GM10248 (cell line): ENCODE measurements around the gene HK1.

Experiments
- CTCF ChIA-PET: fragments of 300-600 bp; sonication (Branson Sonifier 250); formaldehyde crosslinking; extraction: SDS; loops from one replicate; lab custom pipeline; 2021; ENCODE audit warnings: antibody characterized with exemption; lab: Yijun Ruan, JAX
- POLR2A ChIA-PET: fragments of 350-650 bp; sonication (Branson Sonifier 250); formaldehyde crosslinking; extraction: SDS; loops from one replicate; lab custom pipeline; 2020; ENCODE audit warnings: antibody characterized with exemption; lab: Yijun Ruan, JAX
- DNase-seq: peaks from one replicate; pipeline ENCODE4 v3.0.0; 2012; ENCODE audit errors: extremely low spot score
- CTCF ChIP-seq: IDR thresholded peaks from 2 replicates; pipeline ENCODE4 v1.5.1; 2012; ENCODE audit warnings: mild to moderate bottlenecking, low read depth; ENCODE audit errors: extremely low read depth, missing control alignments, control extremely low read depth

The HK1 gene

DNA sequence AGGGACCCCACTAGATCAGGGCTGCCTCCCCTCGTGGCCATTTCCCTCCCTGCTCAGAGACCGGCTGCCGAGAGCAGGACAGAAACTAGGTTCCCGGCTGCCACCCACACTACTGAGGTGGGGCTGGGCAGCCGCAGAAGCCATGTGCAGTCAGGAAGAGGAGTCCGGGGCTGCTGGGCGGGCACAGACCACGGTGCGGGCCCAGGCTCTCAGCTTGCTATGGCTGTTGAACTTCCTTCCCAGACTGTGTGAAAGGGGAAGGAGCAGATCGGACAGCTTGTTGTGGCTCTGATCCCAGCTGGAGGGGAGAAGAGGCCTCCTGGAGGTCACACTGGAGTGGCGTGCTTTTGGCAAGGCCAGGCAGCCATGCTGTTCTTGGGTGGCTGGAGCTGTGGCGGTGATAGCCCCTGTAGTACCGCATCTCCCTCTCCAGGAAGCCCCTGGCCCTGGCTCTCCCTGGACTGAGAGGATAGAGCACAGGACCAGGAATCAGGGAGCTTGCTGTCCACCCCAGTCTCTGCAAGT is 56.8 kb downstream of the HK1 start:
- DNase-seq, result no peak
- ChIA-PET CTCF (interaction anchor here (1.2 kb wide), 1 partner anchor 73 kb away, joined by 4 read pairs; no protein-coding TSS in a partner anchor), POLR2A (interaction anchor here (0.6 kb wide), 1 partner anchor 149 kb away, joined by 9 read pairs; no protein-coding TSS in a partner anchor)
- TF ChIP-seq CTCF, result no peak

- no peak for TF ChIP-seq CTCF
- no peak for DNase-seq
- ChIA-PET POLR2A (no interaction called here), CTCF (interaction anchor here (1.2 kb wide), 2 partner anchors 12 to 72 kb away, joined by 4 read pairs; no protein-coding TSS in a partner anchor)
Measured at GRCh38 chr10:69335613-69336012, 57.3 kb downstream of the HK1 start.

DNA sequence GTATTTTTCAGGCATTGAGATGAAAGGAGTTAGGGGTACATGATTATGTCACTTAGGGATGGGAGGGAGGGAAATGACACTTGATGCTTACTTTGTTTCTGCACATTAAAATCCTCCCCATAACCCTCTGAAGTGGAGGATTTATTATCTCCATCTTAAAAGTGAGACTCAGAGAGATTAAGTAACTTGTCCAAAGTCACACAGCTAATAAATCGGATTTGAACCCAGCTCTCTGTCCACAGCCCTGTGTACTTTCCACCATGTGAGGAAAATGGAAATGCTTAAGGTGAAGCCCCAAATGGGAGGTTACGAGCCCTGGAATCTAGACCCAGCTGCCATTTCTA is 58.6 kb downstream of the HK1 start:
- CTCF ChIA-PET, result interaction anchor here (0.8 to 1.7 kb wide), 5 partner anchors 10 to 72 kb away, joined by 3 to 5 read pairs (median 4); no protein-coding TSS in a partner anchor
- no peak for TF ChIP-seq CTCF
- POLR2A ChIA-PET, result interaction anchor here (0.5 kb wide), 1 partner anchor 66 kb away, joined by 4 read pairs; no protein-coding TSS in a partner anchor
- DNase-seq, result no peak

DNA sequence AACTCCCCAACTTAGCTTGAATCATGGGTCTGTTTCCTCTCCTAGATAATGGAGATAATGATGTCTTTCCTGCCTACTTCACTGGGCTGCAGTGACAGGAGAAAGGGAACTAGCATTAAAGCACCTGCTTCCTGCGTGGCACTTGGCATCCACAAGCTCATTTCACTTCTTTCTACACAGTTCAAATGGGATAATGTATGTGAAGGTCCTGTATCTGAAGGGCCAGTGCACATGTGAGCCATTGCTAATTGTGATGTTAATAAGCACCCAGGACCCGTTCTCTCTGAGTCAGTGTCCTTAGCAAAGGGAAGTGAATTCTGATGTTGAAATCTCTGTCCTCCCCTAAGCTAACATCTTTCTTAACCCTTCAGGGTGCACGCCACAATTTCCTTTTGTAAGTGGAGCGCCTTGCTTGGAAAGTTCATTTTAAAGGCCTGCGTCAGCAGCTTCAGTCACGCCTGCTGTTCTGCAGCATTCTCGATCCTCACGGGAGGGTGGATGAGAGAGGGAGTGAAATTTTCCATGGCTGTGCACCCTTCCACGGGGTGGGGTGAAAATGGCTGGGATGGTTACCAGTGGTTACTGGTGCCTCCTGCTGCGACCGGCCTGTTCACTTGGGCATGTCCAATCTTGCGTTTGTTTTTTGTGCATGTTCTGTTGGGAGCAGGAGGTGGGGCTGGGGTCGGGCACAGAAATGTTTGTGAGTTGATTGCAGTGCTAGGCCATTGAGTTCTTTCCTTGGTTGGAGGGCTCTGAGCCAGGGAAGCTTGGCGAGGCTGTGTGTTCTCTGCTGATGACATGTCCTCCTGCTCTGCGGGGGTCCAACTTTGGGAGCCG is 59.2 kb downstream of the HK1 start:
- ChIA-PET CTCF (interaction anchor here (0.8 to 1.7 kb wide), 4 partner anchors 10 to 71 kb away, joined by 3 to 5 read pairs (median 4); no protein-coding TSS in a partner anchor), POLR2A (interaction anchor here (0.5 kb wide), 1 partner anchor 65 kb away, joined by 4 read pairs; no protein-coding TSS in a partner anchor)
- DNase-seq, result no peak
- TF ChIP-seq CTCF, result no peak

GRCh38 chr10:69338133-69338456 is 59.8 kb downstream of the HK1 start:
- ChIA-PET CTCF (no interaction called here), POLR2A (no interaction called here)
- no peak for DNase-seq
- no peak for TF ChIP-seq CTCF

- CTCF ChIA-PET, result interaction anchor here (1.5 to 2.1 kb wide), 3 partner anchors 10 to 15 kb away, joined by 7 to 10 read pairs (median 7); no protein-coding TSS in a partner anchor
- POLR2A ChIA-PET, result no interaction called here
- no peak for DNase-seq
- no peak for TF ChIP-seq CTCF
Measured at GRCh38 chr10:69338547-69339450, 60.5 kb downstream of the HK1 start.
